ENCODE measurements around the gene ALDH16A1.
"Not testable (repeated sequence)": the region's sequence is repeated elsewhere in the genome, so short reads cannot be mapped to it uniquely, and the experiment has no call there.

The ALDH16A1 gene

DNA sequence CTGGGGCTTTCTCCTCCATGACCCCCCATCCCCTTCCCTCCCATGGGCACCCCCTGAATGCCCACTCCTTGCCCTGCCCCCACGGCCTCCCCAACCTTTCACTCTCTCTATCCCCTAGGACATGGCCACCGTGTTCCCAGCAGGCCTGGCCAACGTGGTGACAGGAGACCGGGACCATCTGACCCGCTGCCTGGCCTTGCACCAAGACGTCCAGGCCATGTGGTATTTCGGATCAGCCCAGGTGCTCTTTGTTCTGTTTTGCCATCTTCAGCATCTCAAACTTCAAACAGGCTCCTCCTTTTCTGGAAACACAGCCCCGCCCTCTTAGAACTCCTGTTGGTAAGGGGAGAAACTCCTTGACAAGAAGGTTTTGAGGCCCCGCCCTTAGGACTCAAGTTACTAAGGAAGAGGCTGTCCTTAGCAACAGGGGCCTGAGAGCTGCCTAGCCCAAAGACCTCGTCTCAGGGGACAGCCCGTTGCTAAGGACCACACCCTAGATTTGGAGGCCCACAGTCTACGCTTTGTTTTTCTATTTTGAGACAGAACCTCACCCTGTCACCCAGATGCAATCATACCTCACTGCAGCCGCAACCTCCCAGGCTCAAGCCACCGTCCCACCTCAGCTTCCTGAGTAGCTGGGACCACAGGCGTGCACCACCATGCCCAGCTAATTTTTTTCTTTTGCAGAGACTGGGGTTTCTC lies 15.9 kb downstream of the ALDH16A1 start:
- TF ChIP-seq, protein P1, sequence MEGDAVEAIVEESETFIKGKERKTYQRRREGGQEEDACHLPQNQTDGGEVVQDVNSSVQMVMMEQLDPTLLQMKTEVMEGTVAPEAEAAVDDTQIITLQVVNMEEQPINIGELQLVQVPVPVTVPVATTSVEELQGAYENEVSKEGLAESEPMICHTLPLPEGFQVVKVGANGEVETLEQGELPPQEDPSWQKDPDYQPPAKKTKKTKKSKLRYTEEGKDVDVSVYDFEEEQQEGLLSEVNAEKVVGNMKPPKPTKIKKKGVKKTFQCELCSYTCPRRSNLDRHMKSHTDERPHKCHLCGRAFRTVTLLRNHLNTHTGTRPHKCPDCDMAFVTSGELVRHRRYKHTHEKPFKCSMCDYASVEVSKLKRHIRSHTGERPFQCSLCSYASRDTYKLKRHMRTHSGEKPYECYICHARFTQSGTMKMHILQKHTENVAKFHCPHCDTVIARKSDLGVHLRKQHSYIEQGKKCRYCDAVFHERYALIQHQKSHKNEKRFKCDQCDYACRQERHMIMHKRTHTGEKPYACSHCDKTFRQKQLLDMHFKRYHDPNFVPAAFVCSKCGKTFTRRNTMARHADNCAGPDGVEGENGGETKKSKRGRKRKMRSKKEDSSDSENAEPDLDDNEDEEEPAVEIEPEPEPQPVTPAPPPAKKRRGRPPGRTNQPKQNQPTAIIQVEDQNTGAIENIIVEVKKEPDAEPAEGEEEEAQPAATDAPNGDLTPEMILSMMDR (IDR thresholded peaks at IDR 0.05; ENCODE audit: extremely low read depth, missing control alignments) = no peak
- peak; percentile 90 for DNase-seq (ENCODE audit: low spot score)

GRCh38 chr19:49469828-49470614 lies 17.0 kb downstream of the ALDH16A1 start:
- DNase-seq (ENCODE audit: low spot score) = peak; percentile 89
- TF ChIP-seq, protein P1 (IDR thresholded peaks at IDR 0.05; ENCODE audit: extremely low read depth, missing control alignments) = peak; percentile 72

DNA sequence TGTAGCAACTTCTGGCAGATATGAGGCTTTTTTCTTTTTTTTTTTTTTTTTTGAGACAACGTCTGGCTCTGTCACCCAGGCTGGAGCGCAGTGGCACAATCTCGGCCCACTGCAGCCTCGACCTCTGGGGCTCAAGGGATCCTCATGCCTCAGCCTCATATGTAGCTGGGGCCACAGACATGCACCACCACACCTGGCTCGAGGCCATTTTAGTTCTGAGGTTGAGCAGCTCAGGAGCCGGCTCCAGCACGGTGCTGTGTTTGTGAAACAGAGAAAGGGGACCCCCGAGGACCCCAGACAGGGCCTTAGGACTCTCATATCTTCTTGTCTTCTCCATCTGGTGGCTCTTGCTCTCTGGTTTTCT lies 17.6 kb downstream of the ALDH16A1 start:
- TF ChIP-seq, protein P1 (IDR thresholded peaks at IDR 0.05; ENCODE audit: extremely low read depth, missing control alignments) = no peak
- no peak for DNase-seq (ENCODE audit: low spot score)

GRCh38 chr19:49472936-49473335 lies 19.9 kb downstream of the ALDH16A1 start:
- TF ChIP-seq, protein P1 (IDR thresholded peaks at IDR 0.05; ENCODE audit: extremely low read depth, missing control alignments) = no peak

GRCh38 chr19:49473501-49473867 lies 20.5 kb downstream of the ALDH16A1 start:
- not testable (repeated sequence) for DNase-seq (ENCODE audit: low spot score)

More at GRCh38 chr19:49472936-49473335, 19.9 kb downstream of the ALDH16A1 start:
- DNase-seq (ENCODE audit: low spot score) = no peak

- DNase-seq (ENCODE audit: low spot score) = peak; percentile 93
- TF ChIP-seq, protein P1 (IDR thresholded peaks at IDR 0.05; ENCODE audit: extremely low read depth, missing control alignments) = peak; percentile 79
Observed at GRCh38 chr19:49473868-49474541, 21.0 kb downstream of the ALDH16A1 start, which contains the start of gene FLT3LG. FLT3LG (plus strand) TSS chr19:49474215; CDS start chr19:49474640, 425 bp downstream.

GRCh38 chr19:49474542-49474924 lies 21.5 kb downstream of the ALDH16A1 start:
- no peak for DNase-seq (ENCODE audit: low spot score)

More at GRCh38 chr19:49474542-49474924, 21.5 kb downstream of the ALDH16A1 start:
- TF ChIP-seq, protein P1 (IDR thresholded peaks at IDR 0.05; ENCODE audit: extremely low read depth, missing control alignments) = no peak
